ENCODE data around the gene SLC25A18.

DNA sequence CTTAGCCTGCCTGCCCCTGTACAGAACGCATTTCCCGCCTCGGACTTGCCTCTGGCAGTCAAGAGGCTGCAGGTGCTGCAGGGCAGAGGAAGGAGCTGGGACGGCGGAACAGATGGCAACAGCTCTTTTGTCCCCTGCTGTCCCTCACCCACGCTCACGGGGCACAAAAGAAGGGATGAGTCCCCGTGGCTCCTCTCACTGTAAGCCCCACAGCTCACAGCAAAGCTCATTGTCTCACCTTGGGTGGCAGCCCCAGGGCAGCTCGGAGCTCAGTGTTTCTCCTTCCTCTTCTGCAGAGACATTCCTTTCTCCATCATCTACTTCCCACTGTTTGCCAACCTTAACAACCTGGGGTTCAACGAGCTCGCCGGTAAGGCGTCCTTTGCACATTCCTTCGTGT, 24.3 kb downstream of the SLC25A18 start:
- TF ChIP-seq, protein P1, sequence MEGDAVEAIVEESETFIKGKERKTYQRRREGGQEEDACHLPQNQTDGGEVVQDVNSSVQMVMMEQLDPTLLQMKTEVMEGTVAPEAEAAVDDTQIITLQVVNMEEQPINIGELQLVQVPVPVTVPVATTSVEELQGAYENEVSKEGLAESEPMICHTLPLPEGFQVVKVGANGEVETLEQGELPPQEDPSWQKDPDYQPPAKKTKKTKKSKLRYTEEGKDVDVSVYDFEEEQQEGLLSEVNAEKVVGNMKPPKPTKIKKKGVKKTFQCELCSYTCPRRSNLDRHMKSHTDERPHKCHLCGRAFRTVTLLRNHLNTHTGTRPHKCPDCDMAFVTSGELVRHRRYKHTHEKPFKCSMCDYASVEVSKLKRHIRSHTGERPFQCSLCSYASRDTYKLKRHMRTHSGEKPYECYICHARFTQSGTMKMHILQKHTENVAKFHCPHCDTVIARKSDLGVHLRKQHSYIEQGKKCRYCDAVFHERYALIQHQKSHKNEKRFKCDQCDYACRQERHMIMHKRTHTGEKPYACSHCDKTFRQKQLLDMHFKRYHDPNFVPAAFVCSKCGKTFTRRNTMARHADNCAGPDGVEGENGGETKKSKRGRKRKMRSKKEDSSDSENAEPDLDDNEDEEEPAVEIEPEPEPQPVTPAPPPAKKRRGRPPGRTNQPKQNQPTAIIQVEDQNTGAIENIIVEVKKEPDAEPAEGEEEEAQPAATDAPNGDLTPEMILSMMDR (IDR thresholded peaks at IDR 0.05): no peak
- no peak for TF ChIP-seq POLR2A (IDR thresholded peaks at IDR 0.05)
